IMR-90 (cell line): Measurements from ENCODE around the gene ZNF593.

ENCODE experiments used
- CEBPB ChIP-seq: IDR thresholded peaks from 2 replicates; pipeline ENCODE4 v1.6.1; 2012; ENCODE audit warnings: low read depth, low read length, improper control_type of control experiment
- CHD1 ChIP-seq: IDR thresholded peaks from 2 replicates; pipeline ENCODE4 v1.6.1; 2012; ENCODE audit warnings: low read depth, low read length, improper control_type of control experiment
- FOS ChIP-seq: fragments of 150-350 bp; IDR thresholded peaks from 2 replicates; pipeline ENCODE4 v1.6.1; 2016; ENCODE audit warnings: low read depth, low read length
- MAFK ChIP-seq: IDR thresholded peaks from 2 replicates; pipeline ENCODE4 v1.6.1; 2012; ENCODE audit warnings: low read depth, low read length, improper control_type of control experiment
- MXI1 ChIP-seq: IDR thresholded peaks from 2 replicates; pipeline ENCODE4 v1.6.1; 2012; ENCODE audit warnings: low read depth, mild to moderate bottlenecking, low read length, moderate library complexity, borderline replicate concordance
- POLR2A ChIP-seq: IDR thresholded peaks from 2 replicates; pipeline ENCODE4 v1.6.1; 2012; ENCODE audit warnings: mild to moderate bottlenecking, low read depth, low read length
- RAD21 ChIP-seq: IDR thresholded peaks from 2 replicates; pipeline ENCODE4 v1.6.1; 2012; ENCODE audit warnings: low read length, improper control_type of control experiment
- RCOR1 ChIP-seq: IDR thresholded peaks from 2 replicates; pipeline ENCODE4 v1.6.1; 2012; ENCODE audit warnings: mild to moderate bottlenecking, low read length, improper control_type of control experiment; ENCODE audit not compliant: insufficient replicate concordance
- RFX5 ChIP-seq: IDR thresholded peaks from 2 replicates; pipeline ENCODE4 v1.8.0; 2012; ENCODE audit warnings: low read depth, mild to moderate bottlenecking, low read length, moderate library complexity
- SMC3 ChIP-seq: fragments of 150-350 bp; IDR thresholded peaks from 2 replicates; pipeline ENCODE4 v1.6.1; 2016; ENCODE audit warnings: low read depth, mild to moderate bottlenecking, antibody characterized with exemption, low read length, moderate library complexity
- TF ChIP-seq, protein P1 (sequence below): conservative IDR thresholded peaks from 2 replicates; pipeline ENCODE4 v1.5.1; 2012; ENCODE audit warnings: mild to moderate bottlenecking, low read depth, low read length, improper control_type of control experiment
- TF ChIP-seq, protein P2 (sequence below): fragments of 150-350 bp; IDR thresholded peaks from 2 replicates; pipeline ENCODE4 v1.6.1; 2017; ENCODE audit warnings: mild to moderate bottlenecking, antibody characterized with exemption, low read length, low read depth
- TF ChIP-seq, protein P3 (sequence below): fragments of 150-350 bp; IDR thresholded peaks from 2 replicates; pipeline ENCODE4 v1.6.1; 2016; ENCODE audit warnings: low read depth, mild to moderate bottlenecking, low read length, moderate library complexity, borderline replicate concordance

DNA sequence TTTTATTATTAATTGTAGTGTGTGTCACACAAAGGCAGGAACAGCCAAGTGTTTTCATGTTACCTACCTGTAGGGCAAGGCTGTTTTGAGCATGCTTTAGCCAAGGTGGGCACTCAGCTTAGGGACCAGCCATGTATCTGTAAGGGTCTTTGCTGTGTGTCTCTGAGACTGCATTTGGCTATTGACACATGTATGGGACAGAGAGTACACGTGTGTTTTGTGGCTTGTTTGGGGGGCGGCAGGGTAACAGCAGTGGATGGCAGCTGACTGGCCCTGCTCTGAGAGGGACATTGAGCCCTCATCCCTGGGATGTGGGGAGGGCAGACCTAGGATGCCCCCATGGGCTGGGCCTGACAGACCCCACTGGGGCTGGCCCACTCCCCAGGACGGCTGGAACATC, 27.6 kb downstream of the ZNF593 start:
- TF ChIP-seq, protein P1, sequence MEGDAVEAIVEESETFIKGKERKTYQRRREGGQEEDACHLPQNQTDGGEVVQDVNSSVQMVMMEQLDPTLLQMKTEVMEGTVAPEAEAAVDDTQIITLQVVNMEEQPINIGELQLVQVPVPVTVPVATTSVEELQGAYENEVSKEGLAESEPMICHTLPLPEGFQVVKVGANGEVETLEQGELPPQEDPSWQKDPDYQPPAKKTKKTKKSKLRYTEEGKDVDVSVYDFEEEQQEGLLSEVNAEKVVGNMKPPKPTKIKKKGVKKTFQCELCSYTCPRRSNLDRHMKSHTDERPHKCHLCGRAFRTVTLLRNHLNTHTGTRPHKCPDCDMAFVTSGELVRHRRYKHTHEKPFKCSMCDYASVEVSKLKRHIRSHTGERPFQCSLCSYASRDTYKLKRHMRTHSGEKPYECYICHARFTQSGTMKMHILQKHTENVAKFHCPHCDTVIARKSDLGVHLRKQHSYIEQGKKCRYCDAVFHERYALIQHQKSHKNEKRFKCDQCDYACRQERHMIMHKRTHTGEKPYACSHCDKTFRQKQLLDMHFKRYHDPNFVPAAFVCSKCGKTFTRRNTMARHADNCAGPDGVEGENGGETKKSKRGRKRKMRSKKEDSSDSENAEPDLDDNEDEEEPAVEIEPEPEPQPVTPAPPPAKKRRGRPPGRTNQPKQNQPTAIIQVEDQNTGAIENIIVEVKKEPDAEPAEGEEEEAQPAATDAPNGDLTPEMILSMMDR, result no peak
- no peak for TF ChIP-seq POLR2A
- TF ChIP-seq RFX5, result no peak
- TF ChIP-seq, protein P2, sequence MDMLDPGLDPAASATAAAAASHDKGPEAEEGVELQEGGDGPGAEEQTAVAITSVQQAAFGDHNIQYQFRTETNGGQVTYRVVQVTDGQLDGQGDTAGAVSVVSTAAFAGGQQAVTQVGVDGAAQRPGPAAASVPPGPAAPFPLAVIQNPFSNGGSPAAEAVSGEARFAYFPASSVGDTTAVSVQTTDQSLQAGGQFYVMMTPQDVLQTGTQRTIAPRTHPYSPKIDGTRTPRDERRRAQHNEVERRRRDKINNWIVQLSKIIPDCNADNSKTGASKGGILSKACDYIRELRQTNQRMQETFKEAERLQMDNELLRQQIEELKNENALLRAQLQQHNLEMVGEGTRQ, result no peak
- no peak for TF ChIP-seq CEBPB
- no peak for TF ChIP-seq SMC3
- no peak for TF ChIP-seq MXI1
- TF ChIP-seq, protein P3, sequence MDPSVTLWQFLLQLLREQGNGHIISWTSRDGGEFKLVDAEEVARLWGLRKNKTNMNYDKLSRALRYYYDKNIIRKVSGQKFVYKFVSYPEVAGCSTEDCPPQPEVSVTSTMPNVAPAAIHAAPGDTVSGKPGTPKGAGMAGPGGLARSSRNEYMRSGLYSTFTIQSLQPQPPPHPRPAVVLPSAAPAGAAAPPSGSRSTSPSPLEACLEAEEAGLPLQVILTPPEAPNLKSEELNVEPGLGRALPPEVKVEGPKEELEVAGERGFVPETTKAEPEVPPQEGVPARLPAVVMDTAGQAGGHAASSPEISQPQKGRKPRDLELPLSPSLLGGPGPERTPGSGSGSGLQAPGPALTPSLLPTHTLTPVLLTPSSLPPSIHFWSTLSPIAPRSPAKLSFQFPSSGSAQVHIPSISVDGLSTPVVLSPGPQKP, result no peak
- TF ChIP-seq CHD1, result no peak
- TF ChIP-seq FOS, result no peak
- no peak for TF ChIP-seq RAD21
- no peak for TF ChIP-seq MAFK
- no peak for TF ChIP-seq RCOR1
